A549 (cell line): ENCODE results near the gene ACOD1. TPM values are rescaled to one million over a fixed set of nuclear protein-coding genes. Genes with fewer than 3 reads are reported as not detected.

Experiments used
- ATAC-seq, 2 experiments: fragments of 200-7000 bp in 1 of 2; fragments of >200 bp in 1 of 2; cut with Nextera tagmentation in 1 of 2; cut with Tn5 transposase in 1 of 2; 3 replicates each; pipeline versions ENCODE4 v1.8.0 to v1.9.1; 2018 to 2020; ENCODE audit warnings: mild to moderate bottlenecking in 1 of 2, moderate library complexity in 1 of 2
- CTCF ChIA-PET: fragments of 300-600 bp; sonication (Branson Sonifier 250); formaldehyde crosslinking; extraction: SDS; loops from one replicate; lab custom pipeline; 2021; ENCODE audit warnings: antibody characterized with exemption, inconsistent platforms; lab: Yijun Ruan, JAX
- POLR2A ChIA-PET: fragments of 350-600 bp; formaldehyde crosslinking; extraction: SDS; loops from one replicate; lab custom pipeline; 2021; ENCODE audit warnings: antibody characterized with exemption, inconsistent platforms; lab: Yijun Ruan, JAX
- DNase-seq, 2 experiments: peaks; one replicate each; pipeline versions ENCODE4 v3.0.0 to v3.0.0-alpha.2; 2011 to 2016; ENCODE audit warnings: low read depth in 1 of 2, low spot score in 1 of 2
- FAIRE-seq: peaks from 2 replicates; lab custom pipeline; 2011; peaks lifted over from hg19 to GRCh38; lab: Jason Lieb, UNC
- H3K27ac ChIP-seq, 2 experiments: fragments of >200 bp; sonication (Bioruptor Twin); formaldehyde crosslinking; 3 replicates each; pipeline ENCODE4 v1.5.1; 2016 to 2017
- H3K4me1 ChIP-seq: fragments of >200 bp; sonication (Bioruptor Twin); formaldehyde crosslinking; 3 replicates; pipeline ENCODE4 v1.6.1; 2016
- H3K4me2 ChIP-seq: fragments of >200 bp; sonication (Bioruptor Twin); formaldehyde crosslinking; 3 replicates; pipeline ENCODE4 v1.6.1; 2016
- H3K4me3 ChIP-seq: fragments of >200 bp; sonication (Bioruptor Twin); formaldehyde crosslinking; 3 replicates; pipeline ENCODE4 v1.5.1; 2016
- H3K9me3 ChIP-seq: fragments of >200 bp; sonication (Bioruptor Twin); formaldehyde crosslinking; 3 replicates; pipeline ENCODE4 v1.6.1; 2016
- EHF ChIP-seq: fragments of 250-450 bp; sonication (Bioruptor Pico); IDR thresholded peaks from 2 replicates; pipeline ENCODE4 v1.5.0; 2020; ENCODE audit warnings: mild to moderate bottlenecking
- ESRRA ChIP-seq: fragments of 150-350 bp; IDR thresholded peaks from 2 replicates; pipeline ENCODE4 v1.6.1; 2014; ENCODE audit warnings: mild to moderate bottlenecking, low read length, borderline replicate concordance
- FOSL2 ChIP-seq, 2 experiments: fragments of 450-650 bp in 1 of 2; fragments of >200 bp in 1 of 2; sonication (Bioruptor Twin) in 1 of 2; formaldehyde crosslinking; IDR thresholded peaks; 2 replicates each; pipeline versions ENCODE4 v1.5.0 to v1.6.1; 2016 to 2020; ENCODE audit warnings: mild to moderate bottlenecking in 1 of 2, moderate library complexity in 1 of 2
- FOXS1 ChIP-seq: fragments of 250-450 bp; sonication (Bioruptor Pico); IDR thresholded peaks from 2 replicates; pipeline ENCODE4 v1.5.0; 2020; ENCODE audit warnings: mild to moderate bottlenecking, moderate library complexity
- HDAC2 ChIP-seq: fragments of 200-600 bp; sonication (generic); IDR thresholded peaks from 2 replicates; pipeline ENCODE4 v1.6.1; 2016
- HES2 ChIP-seq: fragments of >200 bp; sonication (Bioruptor Twin); formaldehyde crosslinking; IDR thresholded peaks from 2 replicates; pipeline ENCODE4 v1.6.1; 2016
- HEYL ChIP-seq: fragments of 250-450 bp; sonication (Bioruptor Pico); IDR thresholded peaks from 2 replicates; pipeline ENCODE4 v1.8.0; 2021; ENCODE audit warnings: mild to moderate bottlenecking, moderate library complexity
- HOXB5 ChIP-seq: fragments of 250-450 bp; sonication (Bioruptor Pico); IDR thresholded peaks from 2 replicates; pipeline ENCODE4 v1.5.0; 2020; ENCODE audit warnings: mild to moderate bottlenecking, moderate library complexity
- JUNB ChIP-seq: fragments of >200 bp; sonication (Bioruptor Twin); formaldehyde crosslinking; IDR thresholded peaks from 2 replicates; pipeline ENCODE4 v1.6.1; 2016
- KDM1A ChIP-seq: fragments of 200-600 bp; sonication (generic); IDR thresholded peaks from 2 replicates; pipeline ENCODE4 v1.6.1; 2016; ENCODE audit warnings: low read depth, mild to moderate bottlenecking
- KDM5A ChIP-seq: fragments of 200-600 bp; sonication (generic); IDR thresholded peaks from 2 replicates; pipeline ENCODE4 v1.6.1; 2016; ENCODE audit warnings: antibody characterized with exemption, mild to moderate bottlenecking
- MAFK ChIP-seq: fragments of 450-650 bp; IDR thresholded peaks from 2 replicates; pipeline ENCODE4 v1.6.1; 2014; ENCODE audit not compliant: partially characterized antibody
- NFE2L2 ChIP-seq: fragments of 150-350 bp; conservative IDR thresholded peaks from 2 replicates; pipeline ENCODE4 v1.6.1; 2014; ENCODE audit warnings: low read length
- NPAS2 ChIP-seq: fragments of 250-450 bp; sonication (Bioruptor Pico); IDR thresholded peaks from 2 replicates; pipeline ENCODE4 v1.8.0; 2022; ENCODE audit warnings: mild to moderate bottlenecking, moderate library complexity, borderline replicate concordance
- POLR2AphosphoS2 ChIP-seq: conservative IDR thresholded peaks from 2 replicates; pipeline ENCODE4 v1.6.1; 2012; ENCODE audit warnings: low read length, improper control_type of control experiment, inconsistent platforms
- RARB ChIP-seq: fragments of 250-450 bp; sonication (Bioruptor Pico); IDR thresholded peaks from 2 replicates; pipeline ENCODE4 v1.8.0; 2021; ENCODE audit warnings: mild to moderate bottlenecking, moderate library complexity
- RCOR1 ChIP-seq: fragments of 150-350 bp; IDR thresholded peaks from 2 replicates; pipeline ENCODE4 v1.6.1; 2014; ENCODE audit warnings: antibody characterized with exemption, low read length, low read depth
- RNF2 ChIP-seq: fragments of 200-600 bp; sonication (generic); IDR thresholded peaks from 2 replicates; pipeline ENCODE4 v1.6.1; 2016; ENCODE audit warnings: low read depth, mild to moderate bottlenecking, antibody characterized with exemption, moderate library complexity, borderline replicate concordance
- SMC3 ChIP-seq: fragments of >200 bp; sonication (Bioruptor Twin); formaldehyde crosslinking; IDR thresholded peaks from 3 replicates; pipeline ENCODE4 v1.6.1; 2018; ENCODE audit warnings: inconsistent platforms
- TFCP2L1 ChIP-seq: fragments of 250-450 bp; sonication (Bioruptor Pico); IDR thresholded peaks from 2 replicates; pipeline ENCODE4 v1.5.0; 2021; ENCODE audit warnings: mild to moderate bottlenecking
- TP53 ChIP-seq: fragments of 250-450 bp; sonication (Bioruptor Pico); IDR thresholded peaks from 2 replicates; pipeline ENCODE4 v1.5.0; 2021; ENCODE audit warnings: mild to moderate bottlenecking, moderate library complexity
- WGBS: methylation state at CpG from one replicate; pipeline ENCODE4 v1.1.6; 2017; ENCODE audit errors: missing lambda C conversion rate; 5-methylcytosine and 5-hydroxymethylcytosine counted together
- polyA plus RNA-seq, 4 experiments: library from polyadenylated mRNA; depleted of rRNA in 3 of 4; stranded (reverse); fragments of >200 nt; fragmentation: RNase III in 1 of 4; extraction: RNeasy Plus Mini Kit Qiagen cat#74134 plus additional on column Dnase treatment in 1 of 4; gene quantifications; 2 replicates in 3 of 4; 3 replicates in 1 of 4; pipeline ENCODE4 v1.2.3, GENCODE V29; 2011 to 2017
- TF ChIP-seq, protein P1 (sequence below): fragments of 150-350 bp; IDR thresholded peaks from 2 replicates; pipeline ENCODE4 v1.6.1; 2014; ENCODE audit warnings: low read depth, mild to moderate bottlenecking, low read length
- TF ChIP-seq, protein P2 (sequence below): fragments of 250-450 bp; sonication (Bioruptor Pico); IDR thresholded peaks from 2 replicates; pipeline ENCODE4 v1.5.0; 2021; ENCODE audit warnings: mild to moderate bottlenecking, moderate library complexity, borderline replicate concordance
- TF ChIP-seq, protein P3 (sequence below): fragments of 250-450 bp; sonication (Bioruptor Pico); IDR thresholded peaks from 2 replicates; pipeline ENCODE4 v1.5.0; 2020; ENCODE audit warnings: low read depth, mild to moderate bottlenecking, moderate library complexity
- TF ChIP-seq, protein P4 (sequence below): fragments of >200 bp; sonication (Bioruptor Twin); formaldehyde crosslinking; IDR thresholded peaks from 3 replicates; pipeline ENCODE4 v1.5.1; 2016

The ACOD1 gene
- polyA plus RNA-seq, 2 of the 4 experiments (the other 2 are of a cell fraction): not detected

GRCh38 chr13:76929320-76929719 lies 19.0 kb upstream of the ACOD1 start:
- ChIA-PET POLR2A (no interaction called here), CTCF (no interaction called here)
- Histone ChIP-seq H3K4me1 (no peaks in the 10 kb centered on the region), H3K9me3 (no peaks in the 10 kb centered on the region; the same call in 2 of the 3 replicates), H3K4me3 (no peak overlapping the region), H3K27ac (no peak overlapping the region), H3K4me2 (no peak overlapping the region)
- FAIRE-seq (no peak), ATAC-seq (no peak), DNase-seq (no peak)
- TF ChIP-seq EHF (CRISPR knock-in tag) (no peak), HEYL (CRISPR knock-in tag) (no peak), POLR2AphosphoS2 (no peak), KDM5A (no peak), JUNB (no peak), KDM1A (no peak), ESRRA (no peak), HDAC2 (no peak), RCOR1 (no peak), MAFK (no peak), NFE2L2 (no peak), RNF2 (no peak), HES2 (no peak)
- TF ChIP-seq, protein P1, sequence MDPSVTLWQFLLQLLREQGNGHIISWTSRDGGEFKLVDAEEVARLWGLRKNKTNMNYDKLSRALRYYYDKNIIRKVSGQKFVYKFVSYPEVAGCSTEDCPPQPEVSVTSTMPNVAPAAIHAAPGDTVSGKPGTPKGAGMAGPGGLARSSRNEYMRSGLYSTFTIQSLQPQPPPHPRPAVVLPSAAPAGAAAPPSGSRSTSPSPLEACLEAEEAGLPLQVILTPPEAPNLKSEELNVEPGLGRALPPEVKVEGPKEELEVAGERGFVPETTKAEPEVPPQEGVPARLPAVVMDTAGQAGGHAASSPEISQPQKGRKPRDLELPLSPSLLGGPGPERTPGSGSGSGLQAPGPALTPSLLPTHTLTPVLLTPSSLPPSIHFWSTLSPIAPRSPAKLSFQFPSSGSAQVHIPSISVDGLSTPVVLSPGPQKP: no peak
- TF ChIP-seq, protein P2, sequence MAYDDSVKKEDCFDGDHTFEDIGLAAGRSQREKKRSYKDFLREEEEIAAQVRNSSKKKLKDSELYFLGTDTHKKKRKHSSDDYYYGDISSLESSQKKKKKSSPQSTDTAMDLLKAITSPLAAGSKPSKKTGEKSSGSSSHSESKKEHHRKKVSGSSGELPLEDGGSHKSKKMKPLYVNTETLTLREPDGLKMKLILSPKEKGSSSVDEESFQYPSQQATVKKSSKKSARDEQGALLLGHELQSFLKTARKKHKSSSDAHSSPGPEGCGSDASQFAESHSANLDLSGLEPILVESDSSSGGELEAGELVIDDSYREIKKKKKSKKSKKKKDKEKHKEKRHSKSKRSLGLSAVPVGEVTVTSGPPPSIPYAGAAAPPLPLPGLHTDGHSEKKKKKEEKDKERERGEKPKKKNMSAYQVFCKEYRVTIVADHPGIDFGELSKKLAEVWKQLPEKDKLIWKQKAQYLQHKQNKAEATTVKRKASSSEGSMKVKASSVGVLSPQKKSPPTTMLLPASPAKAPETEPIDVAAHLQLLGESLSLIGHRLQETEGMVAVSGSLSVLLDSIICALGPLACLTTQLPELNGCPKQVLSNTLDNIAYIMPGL (CRISPR knock-in tag): no peak
- TF ChIP-seq, protein P3, sequence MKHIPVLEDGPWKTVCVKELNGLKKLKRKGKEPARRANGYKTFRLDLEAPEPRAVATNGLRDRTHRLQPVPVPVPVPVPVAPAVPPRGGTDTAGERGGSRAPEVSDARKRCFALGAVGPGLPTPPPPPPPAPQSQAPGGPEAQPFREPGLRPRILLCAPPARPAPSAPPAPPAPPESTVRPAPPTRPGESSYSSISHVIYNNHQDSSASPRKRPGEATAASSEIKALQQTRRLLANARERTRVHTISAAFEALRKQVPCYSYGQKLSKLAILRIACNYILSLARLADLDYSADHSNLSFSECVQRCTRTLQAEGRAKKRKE (CRISPR knock-in tag): no peak
- whole genome bisulfite sequencing: 20% methylated on average over 8 of the region's 8 CpGs

- ChIA-PET POLR2A (no interaction called here), CTCF (no interaction called here)
- H3K27ac ChIP-seq: no peak overlapping the region
- DNase-seq (no peak), FAIRE-seq (no peak)
- no peak overlapping the region for H3K4me3 ChIP-seq
- no peaks in the 10 kb centered on the region for H3K4me1 ChIP-seq
- no peak overlapping the region for H3K4me2 ChIP-seq
- no peaks in the 10 kb centered on the region; the same call in 2 of the 3 replicates for H3K9me3 ChIP-seq
- WGBS: 25% methylated on average over 2 of the region's 2 CpGs
- no peak for TF ChIP-seq RARB (CRISPR knock-in tag)
- no peak for TF ChIP-seq SMC3
- no peak for TF ChIP-seq NPAS2
- no peak for TF ChIP-seq HOXB5 (CRISPR knock-in tag)
- no peak for TF ChIP-seq FOSL2 (IDR thresholded peaks at IDR 0.05)
- TF ChIP-seq FOSL2 (CRISPR knock-in tag; IDR thresholded peaks at IDR 0.05): no peak
- TF ChIP-seq, protein P4, sequence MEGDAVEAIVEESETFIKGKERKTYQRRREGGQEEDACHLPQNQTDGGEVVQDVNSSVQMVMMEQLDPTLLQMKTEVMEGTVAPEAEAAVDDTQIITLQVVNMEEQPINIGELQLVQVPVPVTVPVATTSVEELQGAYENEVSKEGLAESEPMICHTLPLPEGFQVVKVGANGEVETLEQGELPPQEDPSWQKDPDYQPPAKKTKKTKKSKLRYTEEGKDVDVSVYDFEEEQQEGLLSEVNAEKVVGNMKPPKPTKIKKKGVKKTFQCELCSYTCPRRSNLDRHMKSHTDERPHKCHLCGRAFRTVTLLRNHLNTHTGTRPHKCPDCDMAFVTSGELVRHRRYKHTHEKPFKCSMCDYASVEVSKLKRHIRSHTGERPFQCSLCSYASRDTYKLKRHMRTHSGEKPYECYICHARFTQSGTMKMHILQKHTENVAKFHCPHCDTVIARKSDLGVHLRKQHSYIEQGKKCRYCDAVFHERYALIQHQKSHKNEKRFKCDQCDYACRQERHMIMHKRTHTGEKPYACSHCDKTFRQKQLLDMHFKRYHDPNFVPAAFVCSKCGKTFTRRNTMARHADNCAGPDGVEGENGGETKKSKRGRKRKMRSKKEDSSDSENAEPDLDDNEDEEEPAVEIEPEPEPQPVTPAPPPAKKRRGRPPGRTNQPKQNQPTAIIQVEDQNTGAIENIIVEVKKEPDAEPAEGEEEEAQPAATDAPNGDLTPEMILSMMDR: no peak
- TF ChIP-seq TFCP2L1: no peak
- TF ChIP-seq TP53: no peak
- no peak for TF ChIP-seq FOXS1 (CRISPR knock-in tag)
- no peak for TF ChIP-seq POLR2AphosphoS2
- TF ChIP-seq, all 56 proteins: peak for 0
- no peak for ATAC-seq
Observed at GRCh38 chr13:76929851-76930374, 18.4 kb upstream of the ACOD1 start.
